B cell (primary cell): ENCODE data around the gene SPPL2A. TPM values are rescaled to one million over a fixed set of nuclear protein-coding genes. Genes with fewer than 3 reads are reported as not detected.

ENCODE experiments used
- ATAC-seq: fragments of 200-7000 bp; cut with Tn5 transposase; one replicate; pipeline ENCODE4 v1.10.0; 2021; ENCODE audit warnings: low read depth, mild to moderate bottlenecking, moderate number of reproducible peaks, moderate library complexity
- CTCF ChIA-PET: fragments of 350-600 bp; sonication (Branson Sonifier 250); formaldehyde crosslinking; loops from one replicate; lab custom pipeline; 2021; ENCODE audit warnings: antibody characterized with exemption, inconsistent platforms; lab: Charles Lee
- POLR2A ChIA-PET: fragments of 350-600 bp; sonication (Branson Sonifier 250); formaldehyde crosslinking; loops from one replicate; lab custom pipeline; 2021; ENCODE audit warnings: antibody characterized with exemption; lab: Charles Lee
- DNase-seq: peaks from one replicate; pipeline ENCODE4 v3.0.0; 2013
- H2AFZ ChIP-seq: 2 replicates; pipeline ENCODE4 v1.6.1; 2012; ENCODE audit warnings: mild to moderate bottlenecking, low read depth, low read length; ENCODE audit not compliant: insufficient read depth, poor library complexity, severe bottlenecking
- H3K27ac ChIP-seq, 2 donors: 1 replicate in 1 of 2; 2 replicates in 1 of 2; pipeline ENCODE4 v1.5.1; 2012 to 2013; ENCODE audit warnings: low read length in 2 of 2, mild to moderate bottlenecking in 2 of 2, moderate library complexity in 1 of 2
- H3K27me3 ChIP-seq, 4 experiments: fragments of 200-600 bp in 1 of 4; sonication (generic) in 1 of 4; replicated peaks in 1 of 4; 1 replicate in 2 of 4; 2 replicates in 2 of 4; pipeline versions ENCODE4 v1.6.1 to v1.7.0; 2013 to 2016; ENCODE audit warnings: low read length in 3 of 4, mild to moderate bottlenecking in 2 of 4, mixed read lengths in 1 of 4, moderate library complexity in 1 of 4; ENCODE audit not compliant: insufficient read depth in 4 of 4, control insufficient read depth in 3 of 4; ENCODE audit errors: control extremely low read depth in 1 of 4
- H3K36me3 ChIP-seq, 2 experiments: replicated peaks in 1 of 2; 1 replicate in 1 of 2; 2 replicates in 1 of 2; pipeline versions ENCODE4 v1.6.1 to v1.7.1; 2013; ENCODE audit warnings: low read length in 1 of 2; ENCODE audit not compliant: insufficient read depth in 2 of 2, control insufficient read depth in 1 of 2; ENCODE audit errors: control extremely low read depth in 1 of 2, extremely low read depth in 1 of 2
- H3K4me1 ChIP-seq, 2 donors: fragments of 200-600 bp in 1 of 2; sonication (generic) in 1 of 2; 1 replicate in 1 of 2; 2 replicates in 1 of 2; pipeline versions ENCODE4 v1.5.1 to v1.6.1; 2013 to 2017; ENCODE audit warnings: low read length in 2 of 2; ENCODE audit not compliant: control insufficient read depth in 2 of 2, insufficient read depth in 2 of 2
- H3K4me2 ChIP-seq: replicated peaks from 2 replicates; pipeline ENCODE3; 2012; ENCODE audit warnings: mild to moderate bottlenecking, low read depth, low read length; ENCODE audit not compliant: poor library complexity, severe bottlenecking
- H3K4me3 ChIP-seq, 5 experiments: fragments of 200-600 bp in 1 of 5; sonication (generic) in 1 of 5; 1 replicate in 3 of 5; 2 replicates in 2 of 5; pipeline versions ENCODE4 v1.5.1 to v1.7.0; 2011 to 2016; ENCODE audit warnings: low read length in 4 of 5, mild to moderate bottlenecking in 4 of 5, low read depth in 2 of 5, control low read depth in 1 of 5, moderate library complexity in 1 of 5; ENCODE audit not compliant: insufficient read depth in 1 of 5; ENCODE audit errors: control extremely low read depth in 1 of 5, extremely low read depth in 1 of 5
- H3K79me2 ChIP-seq: fragments of 200-600 bp; sonication (generic); one replicate; pipeline ENCODE4 v1.6.0; 2016; ENCODE audit warnings: low read length; ENCODE audit not compliant: control insufficient read depth, insufficient read depth
- H3K9ac ChIP-seq: fragments of 200-600 bp; sonication (generic); 2 replicates; pipeline ENCODE4 v1.6.1; 2017; ENCODE audit warnings: mild to moderate bottlenecking, low read length, moderate library complexity
- H3K9me3 ChIP-seq, 3 donors: one replicate each; pipeline versions ENCODE4 v1.6.1 to v1.7.1; 2013; ENCODE audit warnings: low read length in 2 of 3; ENCODE audit not compliant: control insufficient read depth in 2 of 3, insufficient read depth in 1 of 3; ENCODE audit errors: control extremely low read depth in 1 of 3
- H4K20me1 ChIP-seq: 2 replicates; pipeline ENCODE4 v1.6.0; 2012; ENCODE audit warnings: mild to moderate bottlenecking, low read length; ENCODE audit not compliant: insufficient read depth, control insufficient read depth, poor library complexity, severe bottlenecking
- H3K27ac Mint-ChIP-seq: one replicate; pipeline ENCODE4 v1.8.0; 2021; ENCODE audit warnings: mixed read lengths
- H3K27me3 Mint-ChIP-seq: one replicate; pipeline ENCODE4 v1.8.0; 2021; ENCODE audit warnings: mixed read lengths
- H3K4me1 Mint-ChIP-seq: one replicate; pipeline ENCODE4 v1.8.0; 2021; ENCODE audit warnings: mixed read lengths
- H3K4me3 Mint-ChIP-seq: one replicate; pipeline ENCODE4 v1.8.0; 2021; ENCODE audit warnings: mixed read lengths
- H3K9me3 Mint-ChIP-seq: one replicate; pipeline ENCODE4 v1.8.0; 2022; ENCODE audit warnings: mixed read lengths; ENCODE audit not compliant: insufficient read depth
- CTCF ChIP-seq: fragments of 200-600 bp; IDR thresholded peaks from one replicate; pipeline ENCODE4 v1.8.0; 2022; ENCODE audit warnings: antibody characterized with exemption, mild to moderate bottlenecking
- EZH2 ChIP-seq: IDR thresholded peaks from 2 replicates; pipeline ENCODE4 v1.6.1; 2012; ENCODE audit warnings: borderline replicate concordance, low read depth, mild to moderate bottlenecking, moderate library complexity, low read length; ENCODE audit not compliant: insufficient read depth, poor library complexity, severe bottlenecking
- WGBS: methylation state at CpG from one replicate; pipeline ENCODE4 v1.1.5; 2013; ENCODE audit warnings: missing lambda C conversion rate; ENCODE audit not compliant: insufficient coverage; 5-methylcytosine and 5-hydroxymethylcytosine counted together
- intact Hi-C: fragments of 100-400 bp; cut with micrococcal nuclease; formaldehyde crosslinking; loops from one replicate; pipeline ENCODE4 v1.10.0; 2022
- polyA plus RNA-seq: library from polyadenylated mRNA; depleted of rRNA; stranded (reverse); fragments of >200 nt; gene quantifications from 2 replicates; pipeline ENCODE4 v1.2.3, GENCODE V29; 2012
- total RNA-seq, 2 donors: library from RNA; stranded (reverse); fragments of 120-200 nt in 1 of 2; gene quantifications; 1 replicate in 1 of 2; 2 replicates in 1 of 2; pipeline versions ENCODE4 v1.2.3 to v1.2.4, GENCODE V29; 2013 to 2022

The SPPL2A gene
- total and polyA plus RNA-seq, 2 donors (not counting 1 experiment from before 2014, with no cell fraction given) = 34.6 to 78.3 TPM

- H3K4me1 ChIP-seq = no peaks in the 10 kb centered on the region
- 100% methylated on average over 1 of the region's 1 CpG for WGBS
- H4K20me1 ChIP-seq = no peaks in the 10 kb centered on the region
- no peak overlapping the region for H3K27ac ChIP-seq
- ChIA-PET POLR2A (no interaction called here), CTCF (no interaction called here)
- no peak overlapping the region for H3K4me2 ChIP-seq
- H3K9me3 ChIP-seq = no peaks in the 10 kb centered on the region
- intact Hi-C loops = no loop called here
- no peak overlapping the region for H3K27ac Mint-ChIP-seq
- no peaks in the 10 kb centered on the region for H3K9me3 Mint-ChIP-seq
- no peaks in the 10 kb centered on the region for H3K36me3 ChIP-seq
- H3K27me3 Mint-ChIP-seq = no peaks in the 10 kb centered on the region
- no peak overlapping the region for H3K4me3 Mint-ChIP-seq
- H3K79me2 ChIP-seq = no peaks in the 10 kb centered on the region
- H3K4me3 ChIP-seq = no peak overlapping the region
- ATAC-seq = no peak
- no peak for DNase-seq
- H2AFZ ChIP-seq = no peak overlapping the region
- H3K4me1 Mint-ChIP-seq = no peaks in the 10 kb centered on the region
- H3K27me3 ChIP-seq = no peaks in the 10 kb centered on the region
- no peak overlapping the region for H3K9ac ChIP-seq
- TF ChIP-seq EZH2 (no peak), CTCF (no peak)
Observed at GRCh38 chr15:50797926-50798325, 32.4 kb upstream of the SPPL2A start.

GRCh38 chr15:50791486-50791885 is 26.0 kb upstream of the SPPL2A start:
- Mint-ChIP-seq H3K4me1 (no peaks in the 10 kb centered on the region), H3K27ac (no peak overlapping the region), H3K4me3 (no peak overlapping the region), H3K9me3 (no peaks in the 10 kb centered on the region), H3K27me3 (no peaks in the 10 kb centered on the region)
- TF ChIP-seq CTCF (no peak), EZH2 (no peak)
- H3K4me1 ChIP-seq = no peaks in the 10 kb centered on the region
- DNase-seq = no peak
- no peaks in the 10 kb centered on the region for H4K20me1 ChIP-seq
- ChIA-PET POLR2A (no interaction called here), CTCF (no interaction called here)
- no peak overlapping the region for H3K4me2 ChIP-seq
- H3K9ac ChIP-seq = no peak overlapping the region
- H3K9me3 ChIP-seq = no peaks in the 10 kb centered on the region
- H3K27ac ChIP-seq = no peak overlapping the region
- WGBS = 100% methylated on average over 1 of the region's 4 CpGs
- ATAC-seq = no peak
- H3K27me3 ChIP-seq = no peaks in the 10 kb centered on the region
- no peaks in the 10 kb centered on the region for H3K36me3 ChIP-seq
- H2AFZ ChIP-seq = no peak overlapping the region
- no peaks in the 10 kb centered on the region for H3K79me2 ChIP-seq
- no peak overlapping the region for H3K4me3 ChIP-seq
- intact Hi-C loops = no loop called here
